ENCODE measurements around the gene FAM169A. TPM values are rescaled to one million over a fixed set of nuclear protein-coding genes. Genes with fewer than 3 reads are reported as not detected.

The FAM169A gene
- total RNA-seq, 1 experiment from 2014 or later, result 23.2 TPM

DNA sequence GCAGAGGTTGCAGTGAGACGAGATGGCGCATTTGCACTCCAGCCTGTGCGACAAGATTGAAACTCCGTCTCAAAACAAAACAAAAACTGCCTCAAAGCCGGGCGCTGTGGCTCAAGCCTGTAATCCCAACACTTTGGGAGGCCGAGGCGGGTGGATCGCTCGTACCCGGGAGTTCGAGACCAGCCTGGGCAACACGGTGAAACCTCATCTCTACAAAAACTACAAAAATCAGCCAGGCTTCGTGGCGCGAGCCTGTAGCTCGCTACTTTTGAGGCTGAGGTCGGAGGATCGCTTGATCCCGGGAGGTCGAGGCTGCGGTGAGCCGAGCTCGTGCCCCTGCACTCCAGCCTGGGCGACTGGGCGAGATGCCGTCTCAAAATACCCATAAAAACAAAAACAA, 100.3 kb downstream of the FAM169A start:
- no TSS peak for BruUV-seq (replicated peaks)
- Histone ChIP-seq H3K4me1 (ENCODE audit: control insufficient read depth in 1 of 2, insufficient read depth in 2 of 2, low read length in 2 of 2) (peaks cover 24 to 49% of the 10 kb centered on the region in 2 experiments; a peak in 3 of 4 replicates), H3K4me3 (replicated peaks in 1 of 2; ENCODE audit: low read depth in 1 of 2, low read length in 2 of 2) (peak overlapping the region; percentile 86 to 99), H3K27me3 (ENCODE audit: insufficient read depth, low read length) (no peaks in the 10 kb centered on the region), H3K79me2 (ENCODE audit: insufficient read depth, low read length) (peaks cover 80% of the 10 kb centered on the region), H3K27ac (ENCODE audit: low read depth, low read length) (peak overlapping the region; percentile 70), H3K4me2 (ENCODE audit: low read length) (peak overlapping the region; percentile 81), H3K36me3 (ENCODE audit: control insufficient read depth in 1 of 2, insufficient read depth in 2 of 2, low read length in 2 of 2) (peaks cover 11 to 19% of the 10 kb centered on the region in 2 experiments; a peak in 3 of 4 replicates), H3K9ac (ENCODE audit: low read length) (peak overlapping the region; percentile 82), H3K9me2 (ENCODE audit: insufficient read depth) (no peaks in the 10 kb centered on the region), H4K20me1 (ENCODE audit: insufficient read depth) (no peaks in the 10 kb centered on the region), H2AFZ (ENCODE audit: low read depth, low read length, poor library complexity, severe bottlenecking) (no peak overlapping the region), H3K9me3 (ENCODE audit: control insufficient read depth in 1 of 2, insufficient read depth in 1 of 2, low read depth in 1 of 2, low read length in 2 of 2) (no peaks in the 10 kb centered on the region)
- CTCF ChIA-PET, result interaction anchor here (0.7 to 0.9 kb wide), 2 partner anchors 14 to 19 kb away, joined by 3 read pairs; no protein-coding TSS in a partner anchor
- POLR2A ChIA-PET, result no interaction called here
- intact Hi-C loops (cut with micrococcal nuclease), result loop anchor here (1.0 kb wide), 1 partner anchor 137 kb away; no protein-coding TSS in a partner anchor
- RAD21 ChIA-PET (ENCODE audit: low non-redundant PET in 1 of 2, low total read pairs in 2 of 2, uncharacterized antibody in 2 of 2, unreplicated experiment in 2 of 2), result no interaction called here
- ATAC-seq (no peak), DNase-seq (ENCODE audit: low read depth, low spot score) (no peak)
- no peak for TF ChIP-seq POLR2A (IDR thresholded peaks at IDR 0.05; ENCODE audit: borderline replicate concordance, extremely low read depth, insufficient read depth, insufficient read length)
- TF ChIP-seq SP1 (IDR thresholded peaks at IDR 0.05; ENCODE audit: low read depth), result no peak
- TF ChIP-seq, protein P1, sequence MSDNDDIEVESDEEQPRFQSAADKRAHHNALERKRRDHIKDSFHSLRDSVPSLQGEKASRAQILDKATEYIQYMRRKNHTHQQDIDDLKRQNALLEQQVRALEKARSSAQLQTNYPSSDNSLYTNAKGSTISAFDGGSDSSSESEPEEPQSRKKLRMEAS (IDR thresholded peaks at IDR 0.05), result no peak
- TF ChIP-seq SIN3A (IDR thresholded peaks at IDR 0.05; ENCODE audit: low read depth), result no peak
- TF ChIP-seq RAD21 (IDR thresholded peaks at IDR 0.05; ENCODE audit: low read depth), result no peak

- Histone ChIP-seq H3K9me3 (ENCODE audit: control insufficient read depth in 1 of 2, insufficient read depth in 1 of 2, low read depth in 1 of 2, low read length in 2 of 2) (no peaks in the 10 kb centered on the region), H3K36me3 (ENCODE audit: control insufficient read depth in 1 of 2, insufficient read depth in 2 of 2, low read length in 2 of 2) (peaks cover 11% of the 10 kb centered on the region in 2 experiments; a peak in 3 of 4 replicates), H3K9ac (ENCODE audit: low read length) (no peak overlapping the region), H3K9me2 (ENCODE audit: insufficient read depth) (no peaks in the 10 kb centered on the region), H2AFZ (ENCODE audit: low read depth, low read length, poor library complexity, severe bottlenecking) (no peak overlapping the region), H3K4me2 (ENCODE audit: low read length) (peak overlapping the region; percentile 81; the same call in 1 of the 2 replicates), H3K27ac (ENCODE audit: low read depth, low read length) (no peak overlapping the region), H3K4me1 (ENCODE audit: control insufficient read depth in 1 of 2, insufficient read depth in 2 of 2, low read length in 2 of 2) (peaks cover 24 to 49% of the 10 kb centered on the region in 2 experiments; a peak in 3 of 4 replicates), H4K20me1 (ENCODE audit: insufficient read depth) (no peaks in the 10 kb centered on the region), H3K79me2 (ENCODE audit: insufficient read depth, low read length) (peaks cover 85% of the 10 kb centered on the region), H3K4me3 (replicated peaks in 1 of 2; ENCODE audit: low read depth in 1 of 2, low read length in 2 of 2) (no peak overlapping the region), H3K27me3 (ENCODE audit: insufficient read depth, low read length) (no peaks in the 10 kb centered on the region)
- ChIA-PET CTCF (no interaction called here), POLR2A (no interaction called here), RAD21 (ENCODE audit: low non-redundant PET in 1 of 2, low total read pairs in 2 of 2, uncharacterized antibody in 2 of 2, unreplicated experiment in 2 of 2) (no interaction called here)
- TF ChIP-seq ZNF274 (IDR thresholded peaks at IDR 0.05; ENCODE audit: low read depth, low read length), result no peak
- no peak for TF ChIP-seq CEBPB (IDR thresholded peaks at IDR 0.05; ENCODE audit: low read depth)
- no peak for TF ChIP-seq EGR1 (IDR thresholded peaks at IDR 0.05; ENCODE audit: low read depth)
- no peak for TF ChIP-seq SRF (IDR thresholded peaks at IDR 0.05; ENCODE audit: low read depth)
- TF ChIP-seq ATF3 (IDR thresholded peaks at IDR 0.05), result no peak
- TF ChIP-seq CBX3 (IDR thresholded peaks at IDR 0.05; ENCODE audit: low read depth), result no peak
- no peak for TF ChIP-seq SP1 (IDR thresholded peaks at IDR 0.05; ENCODE audit: low read depth)
- ATAC-seq (no peak), DNase-seq (ENCODE audit: low read depth, low spot score) (no peak)
- BruUV-seq (replicated peaks), result no TSS peak
- intact Hi-C loops (cut with micrococcal nuclease), result no loop called here
These were observed 101.0 kb downstream of the FAM169A start for GRCh38 chr5:74765201-74765600.
